ENCODE data around the gene CHN2.

Gene CHN2

DNA sequence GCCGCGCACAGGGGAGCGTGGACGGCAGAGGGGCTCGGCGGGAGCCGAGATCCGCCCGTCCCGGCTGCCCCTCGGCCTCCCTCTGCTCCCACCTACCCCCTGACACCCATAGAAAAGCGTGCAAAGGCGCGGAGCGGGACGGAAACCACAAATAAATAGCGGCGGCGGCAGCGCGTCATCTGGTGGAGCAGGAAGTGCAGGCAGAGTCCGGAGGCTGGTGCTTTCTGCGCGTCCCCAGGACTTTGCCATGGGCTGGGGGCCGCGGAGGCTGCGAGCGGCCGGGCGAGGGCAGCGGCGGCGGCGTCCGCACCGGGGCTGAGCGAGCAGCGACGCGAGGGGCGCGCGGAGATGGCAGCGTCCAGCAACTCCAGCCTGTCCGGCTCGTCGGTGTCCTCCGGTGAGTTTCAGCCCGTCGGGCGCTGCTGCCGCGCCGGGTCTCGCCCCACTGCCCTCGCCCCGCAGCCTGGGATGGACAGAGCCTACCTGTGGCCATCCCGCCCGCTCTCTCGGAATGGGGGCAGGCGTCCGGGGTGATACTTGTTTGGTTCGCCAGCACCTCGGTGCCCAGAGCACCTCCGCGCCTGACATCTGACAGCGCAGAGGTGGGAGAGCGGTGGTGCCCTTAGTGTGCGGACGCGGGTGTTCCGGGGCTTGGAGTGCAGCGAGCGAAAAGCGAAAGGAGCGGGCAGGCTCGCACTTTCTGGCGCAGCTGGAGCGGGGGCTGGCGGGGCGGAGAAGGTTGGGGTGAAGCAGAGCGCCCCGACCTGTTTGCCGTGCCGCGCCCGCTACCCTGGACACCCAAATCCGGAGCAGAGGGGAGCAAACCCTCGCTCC, at the start of gene CHN2:
TSS of gene CHN2 (plus strand) at position 182 of the 834 bp plus-strand sequence.
- no peak for DNase-seq

DNA sequence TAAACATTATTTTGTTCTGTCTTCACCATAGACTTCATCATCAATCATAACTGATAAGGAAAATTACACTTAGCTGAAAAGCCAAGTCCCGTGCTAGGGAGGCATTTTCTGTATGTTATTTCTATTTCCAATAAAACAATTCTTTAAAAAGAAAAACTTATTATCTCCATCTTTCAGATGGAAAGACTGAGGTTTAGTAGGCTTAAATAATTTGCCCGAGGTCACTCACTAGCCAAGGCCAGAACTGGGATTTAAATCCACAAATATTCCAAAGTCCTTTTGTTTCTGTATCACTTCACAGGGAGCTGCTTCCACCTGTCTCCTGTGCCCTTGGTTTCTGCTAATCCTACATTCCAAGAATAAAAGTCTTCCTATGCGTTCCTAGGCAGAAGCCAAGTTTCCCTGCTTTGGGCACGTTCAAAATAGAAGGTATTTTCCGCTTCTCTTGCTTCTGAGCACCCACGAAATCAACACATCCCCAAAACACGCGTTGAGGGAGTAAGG, 49.0 kb upstream of the CHN2 start:
- no peak for DNase-seq

DNA sequence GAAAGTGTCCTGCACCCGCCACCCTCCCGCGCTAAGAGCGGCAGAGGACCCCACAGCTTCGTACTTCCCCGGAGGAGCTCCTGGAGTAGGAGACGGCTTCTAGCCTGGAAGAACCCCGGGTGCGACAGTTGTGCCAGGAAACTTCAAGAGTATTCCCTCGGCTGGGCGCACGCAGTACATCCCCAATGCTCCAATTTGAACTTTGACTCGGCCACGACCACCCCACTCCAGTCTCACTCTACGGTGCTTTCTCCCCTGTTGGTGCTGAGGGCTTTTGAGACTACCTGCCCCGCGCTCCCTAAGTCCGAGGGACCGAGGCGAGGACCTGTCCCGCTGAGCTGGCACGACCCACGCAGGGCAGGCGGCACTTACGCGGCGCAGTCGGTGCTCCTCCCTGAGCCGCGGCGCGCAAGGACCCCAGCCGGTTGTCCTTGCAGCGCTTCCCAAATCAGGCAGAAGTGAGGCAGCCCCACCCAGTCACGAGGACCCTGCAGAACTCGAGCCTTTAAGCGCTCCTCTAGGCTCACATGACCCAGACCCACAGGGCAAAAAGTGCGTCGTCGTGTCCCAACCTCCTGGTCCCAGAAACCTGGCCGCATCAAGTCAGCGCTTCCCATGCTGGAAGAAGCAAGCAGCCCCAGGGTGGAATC, 48.4 kb upstream of the CHN2 start, which contains the start of gene CPVL:
TSS of gene CPVL (minus strand) at position 481 of the 650 bp plus-strand sequence. CDS start 25,476 bp downstream, outside the sequence.
- DNase-seq: no peak

GRCh38 chr7:29146888-29147609, 47.5 kb upstream of the CHN2 start:
- DNase-seq: no peak

DNA sequence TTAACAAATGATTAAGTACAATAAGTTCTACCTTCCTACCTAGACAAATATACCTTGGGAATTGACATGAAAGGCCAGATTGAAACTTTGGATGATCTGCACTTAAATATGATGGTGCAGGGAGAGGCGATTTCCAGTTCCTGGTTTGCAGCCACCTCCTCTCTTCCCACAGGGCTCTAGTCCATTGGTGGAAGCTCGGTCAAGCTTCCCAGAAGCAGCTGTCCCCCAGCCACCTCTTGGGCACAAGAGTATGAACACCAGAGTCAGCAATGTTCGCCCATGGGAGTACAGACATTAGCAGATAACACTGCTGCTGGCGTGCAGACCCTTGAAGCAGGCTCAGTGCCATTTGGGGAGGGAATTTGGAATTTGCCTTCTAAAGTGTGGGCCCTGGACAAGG, 46.8 kb upstream of the CHN2 start:
- no peak for DNase-seq

GRCh38 chr7:29149036-29149435, 45.5 kb upstream of the CHN2 start:
- no peak for DNase-seq

GRCh38 chr7:29150856-29151255, 43.7 kb upstream of the CHN2 start:
- no peak for DNase-seq

DNA sequence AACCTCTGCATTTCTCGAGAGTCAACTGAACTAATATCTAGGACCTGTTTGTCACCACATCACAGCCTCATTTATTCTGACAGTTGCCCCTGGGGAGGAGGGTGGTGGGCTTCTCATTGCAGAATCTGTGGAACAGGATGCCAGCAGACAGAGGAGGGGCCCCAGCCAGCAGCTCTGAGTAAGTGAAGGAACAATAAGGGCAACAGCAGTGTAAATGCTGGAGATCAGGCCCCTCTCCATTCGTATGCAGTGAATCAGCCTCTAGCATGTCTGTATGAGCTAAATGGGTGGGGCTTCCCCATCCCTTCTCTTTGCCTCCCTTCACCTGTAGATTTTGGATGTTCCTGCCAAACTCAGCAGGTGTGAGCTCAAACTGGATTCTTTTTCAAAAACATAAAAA, 40.5 kb upstream of the CHN2 start:
- DNase-seq: no peak

DNA sequence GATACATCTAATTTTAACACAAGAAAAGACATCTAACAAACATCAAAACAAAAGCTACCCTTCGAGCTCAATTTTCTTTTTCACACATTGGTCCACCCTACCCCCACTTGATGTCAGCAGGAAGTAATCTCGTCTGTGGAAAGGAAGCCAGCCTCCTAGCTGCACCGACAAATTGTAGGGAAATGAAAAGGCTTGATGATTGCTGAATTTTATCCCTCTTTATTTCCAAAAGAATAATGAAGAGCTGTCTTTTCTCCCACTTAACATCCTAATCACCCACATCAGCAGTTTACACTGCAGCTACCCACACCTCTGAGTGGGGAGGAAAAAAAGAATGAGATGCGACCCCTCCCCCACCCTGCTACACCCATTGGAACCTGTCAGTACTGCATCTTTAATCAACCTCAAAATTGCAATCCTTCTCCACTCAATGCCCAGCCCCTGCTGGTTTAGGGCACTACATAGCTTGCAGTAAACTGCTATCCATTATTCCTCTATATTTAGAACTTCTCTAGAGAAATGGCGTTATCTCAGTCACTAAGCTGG, 37.6 kb upstream of the CHN2 start:
- DNase-seq: no peak

- no peak for DNase-seq
Observed at GRCh38 chr7:29158795-29159423, 35.7 kb upstream of the CHN2 start.

- no peak for DNase-seq
Observed at GRCh38 chr7:29160080-29160479, 34.5 kb upstream of the CHN2 start.

- no peak for DNase-seq
Observed at GRCh38 chr7:29161231-29161630, 33.3 kb upstream of the CHN2 start.

DNA sequence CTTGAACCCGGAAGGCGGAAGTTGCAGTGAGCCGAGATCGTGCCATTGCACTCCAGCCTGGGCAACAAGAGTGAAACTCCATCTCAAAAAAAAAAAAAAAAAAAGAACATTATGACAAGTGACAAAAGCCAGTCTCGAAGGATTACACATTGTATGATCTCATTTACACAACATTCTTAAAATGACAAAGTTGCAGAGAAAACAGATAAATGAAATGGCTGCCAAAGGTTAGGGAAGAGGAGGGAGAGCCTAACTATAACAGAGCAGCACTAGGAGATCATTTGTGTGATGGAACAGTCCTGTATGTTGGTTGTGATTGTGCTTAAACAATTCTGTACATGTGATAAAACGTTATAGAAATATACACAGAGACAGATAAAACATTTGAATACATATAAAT, 32.0 kb upstream of the CHN2 start:
- DNase-seq: no peak

- DNase-seq: no peak
Observed at GRCh38 chr7:29163854-29164253, 30.7 kb upstream of the CHN2 start.

DNA sequence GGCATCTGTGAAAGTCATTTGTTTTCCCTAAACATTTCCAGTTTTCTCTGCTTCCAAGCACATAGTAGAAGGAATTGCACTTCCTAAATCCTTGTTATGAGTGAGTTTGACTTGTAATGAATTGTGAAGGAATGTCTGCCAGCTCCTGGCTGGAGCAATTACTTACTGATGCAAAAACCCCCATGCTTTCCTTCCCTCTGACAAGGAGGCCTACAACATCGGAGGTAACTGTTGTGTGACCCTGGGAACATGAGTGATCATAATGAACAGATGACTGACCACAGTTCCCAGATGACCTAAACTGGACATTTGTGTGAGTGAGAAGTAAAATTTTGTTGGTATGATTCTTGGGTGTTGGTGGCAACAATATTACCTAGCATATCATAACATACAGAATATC, 26.9 kb upstream of the CHN2 start:
- DNase-seq: no peak

- DNase-seq: no peak
Observed at GRCh38 chr7:29170781-29171180, 23.8 kb upstream of the CHN2 start.

DNA sequence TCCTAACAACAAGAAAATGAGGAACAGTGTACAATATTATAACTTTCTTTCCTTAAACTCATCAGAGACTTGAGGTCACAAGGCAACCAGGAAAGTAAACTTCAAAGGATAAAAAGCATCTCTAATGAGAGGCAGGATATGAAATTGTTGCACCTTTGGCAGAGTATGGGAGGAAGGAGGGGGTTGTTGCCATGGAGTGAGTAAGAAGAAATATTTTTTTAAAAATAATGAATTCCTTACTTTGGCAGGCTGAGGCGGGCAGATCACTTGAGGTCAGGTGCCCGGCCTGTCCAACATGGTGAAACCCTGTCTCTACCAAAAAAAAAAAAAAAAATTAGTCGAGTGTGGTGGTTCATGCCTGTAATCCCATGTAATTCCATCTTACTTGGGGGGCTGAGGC, 21.1 kb upstream of the CHN2 start:
- DNase-seq: no peak

DNA sequence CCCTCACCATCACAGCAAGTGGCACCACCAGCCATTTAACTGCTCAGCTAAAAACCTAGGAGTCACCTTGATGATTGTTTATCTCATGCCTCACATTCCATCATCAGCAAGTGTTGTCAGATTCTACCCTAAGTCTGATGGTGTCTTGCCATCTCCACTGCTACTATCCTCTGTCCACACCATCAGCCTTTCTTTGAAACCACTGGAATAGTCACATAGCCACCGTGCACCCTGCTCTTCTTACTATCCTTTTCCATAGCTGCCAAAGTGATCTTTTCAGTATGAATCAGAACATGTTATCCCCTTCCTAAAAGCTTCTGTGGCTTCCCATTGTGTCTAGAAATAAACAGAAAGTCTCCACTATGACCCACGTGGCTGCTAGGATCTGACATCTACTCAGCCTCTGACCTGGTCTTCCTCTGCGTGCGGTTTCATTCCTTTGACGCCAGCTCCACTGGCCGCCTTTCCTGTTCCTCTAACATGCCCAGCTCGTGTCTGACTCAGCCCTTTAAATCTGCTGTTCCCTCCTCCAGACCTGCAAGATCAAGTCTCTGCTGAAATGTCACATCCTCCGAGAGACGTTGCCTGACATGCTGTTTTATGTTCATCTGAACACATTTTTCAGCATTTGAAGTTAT, 16.5 kb upstream of the CHN2 start:
- peak; percentile 79 for DNase-seq

- no peak for DNase-seq
Observed at GRCh38 chr7:29179115-29179514, 15.5 kb upstream of the CHN2 start.

DNA sequence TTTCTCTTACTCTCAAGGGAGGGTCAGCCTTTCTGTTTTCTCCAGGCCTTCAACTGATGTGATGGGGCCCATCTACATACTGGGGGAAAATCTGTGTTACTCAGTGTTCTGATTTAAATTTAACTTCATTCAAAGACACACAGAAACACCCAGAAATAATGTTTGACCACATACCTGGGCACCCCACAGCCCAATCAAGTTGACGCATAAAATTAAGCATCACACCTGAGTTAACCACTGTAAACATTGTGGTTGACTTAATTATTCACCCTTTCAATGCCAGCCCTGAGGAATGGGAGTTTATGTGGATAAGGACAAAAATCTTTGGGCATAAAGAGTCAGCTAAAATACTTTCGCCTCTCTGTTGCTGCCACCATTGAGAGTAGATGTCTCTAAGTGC, 10.0 kb upstream of the CHN2 start:
- DNase-seq: no peak

GRCh38 chr7:29185613-29186012, 9.0 kb upstream of the CHN2 start:
- DNase-seq: no peak

- DNase-seq: no peak
Observed at GRCh38 chr7:29189743-29190201, 4.8 kb upstream of the CHN2 start.
